ENCODE results near the gene JUP.

- TF ChIP-seq CEBPB (IDR thresholded peaks at IDR 0.05) = no peak
- TF ChIP-seq TCF12 (IDR thresholded peaks at IDR 0.05; ENCODE audit: low read depth) = no peak
- no peak for TF ChIP-seq FOXM1 (IDR thresholded peaks at IDR 0.05; ENCODE audit: borderline replicate concordance, low read depth)
- no peak for TF ChIP-seq EP300 (IDR thresholded peaks at IDR 0.05; ENCODE audit: borderline replicate concordance)
- no peak for TF ChIP-seq YY1 (IDR thresholded peaks at IDR 0.05; ENCODE audit: low read depth)
- TF ChIP-seq RAD21 (IDR thresholded peaks at IDR 0.05; ENCODE audit: low read depth) = no peak
- TF ChIP-seq REST (IDR thresholded peaks at IDR 0.05; ENCODE audit: low read depth) = no peak
- TF ChIP-seq TAF1 (IDR thresholded peaks at IDR 0.05; ENCODE audit: low read depth) = no peak
- no peak for TF ChIP-seq MAX (IDR thresholded peaks at IDR 0.05)
- no peak for TF ChIP-seq NFIC (IDR thresholded peaks at IDR 0.05)
- no peak for TF ChIP-seq CREB1 (IDR thresholded peaks at IDR 0.05; ENCODE audit: low read depth)
Measured at GRCh38 chr17:41731836-41732235, 54.7 kb downstream of the JUP start.
